ENCODE measurements around the gene EFCAB6. TPM values are rescaled to one million over a fixed set of nuclear protein-coding genes. Genes with fewer than 3 reads are reported as not detected.

Gene EFCAB6
- total and polyA plus RNA-seq, 4 experiments from 2014 or later: 0.15 to 0.91 (median 0.84) TPM; not detected in 1

DNA sequence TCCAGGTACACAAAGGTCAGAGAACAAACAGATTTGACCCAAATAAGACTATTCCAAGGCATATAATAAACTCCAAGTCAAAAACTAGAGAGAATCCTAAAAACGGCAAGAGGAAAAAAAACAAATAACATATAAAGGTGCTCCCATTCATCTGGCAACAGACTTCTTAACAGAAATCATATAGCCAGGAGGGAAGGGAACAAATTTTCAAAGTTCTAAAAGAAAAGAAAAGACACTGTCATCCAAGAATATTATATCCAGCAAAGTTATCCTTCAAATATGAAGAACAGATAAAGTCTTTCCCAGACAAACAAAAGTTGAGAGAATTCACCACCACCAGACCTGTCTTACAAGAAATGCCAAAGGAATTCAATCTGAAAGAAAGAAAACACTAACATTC lies 11.1 kb downstream of the EFCAB6 start:
- H3K9me3 ChIP-seq (ENCODE audit: control insufficient read depth in 1 of 2, low read length in 2 of 2): no peaks in the 10 kb centered on the region
- H3K27ac ChIP-seq (ENCODE audit: low read depth, low read length): no peak overlapping the region
- no peak overlapping the region for H3K4me3 ChIP-seq (ENCODE audit: low read length in 2 of 2)
- H3K4me1 ChIP-seq (ENCODE audit: insufficient read depth, low read length): no peaks in the 10 kb centered on the region
- Mint-ChIP-seq H3K36me3 (peaks cover 6 to 8% of the 10 kb centered on the region in 2 donors), H3K4me1 (no peaks in the 10 kb centered on the region), H3K27ac (no peak overlapping the region), H3K9me3 (peaks cover 0 to 30% (median 23%) of the 10 kb centered on the region in 8 donors), H3K27me3 (peaks cover 15 to 30% of the 10 kb centered on the region in 2 donors), H3K4me3 (no peak overlapping the region)
- H3K36me3 ChIP-seq (ENCODE audit: insufficient read depth, low read length): no peaks in the 10 kb centered on the region
- DNase-seq: no peak
- intact Hi-C loops (cut with micrococcal nuclease): no loop called here
- peaks cover 4% of the 10 kb centered on the region for H3K27me3 ChIP-seq (ENCODE audit: insufficient read depth, low read length)
- ChIA-PET POLR2A (ENCODE audit: partially characterized antibody) (no interaction called here), CTCF (ENCODE audit: partially characterized antibody) (no interaction called here)

DNA sequence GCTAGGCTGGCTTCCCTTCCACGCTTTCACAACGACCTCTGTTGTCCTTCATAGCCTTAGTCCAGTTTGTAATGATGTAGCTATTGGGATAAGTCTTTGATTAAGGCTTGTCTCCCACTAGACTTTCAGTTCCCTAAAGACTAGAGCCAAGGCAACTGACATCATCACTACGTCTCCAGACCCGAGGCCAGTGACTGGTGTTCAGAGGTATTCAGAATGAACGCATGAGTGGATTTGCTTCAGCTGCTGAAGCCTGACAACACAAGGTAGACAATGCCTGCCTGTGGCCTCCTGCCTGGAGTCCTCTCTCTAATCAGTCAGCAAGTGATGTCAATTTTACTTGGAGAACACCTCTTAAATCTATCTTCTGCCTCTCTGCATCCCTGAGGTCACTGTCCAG lies 13.6 kb downstream of the EFCAB6 start:
- H3K4me3 Mint-ChIP-seq: no peak overlapping the region
- CTCF ChIA-PET (ENCODE audit: partially characterized antibody): no interaction called here
- H3K27ac ChIP-seq (ENCODE audit: low read depth, low read length): no peak overlapping the region
- H3K9me3 ChIP-seq (ENCODE audit: control insufficient read depth in 1 of 2, low read length in 2 of 2): no peaks in the 10 kb centered on the region
- no peaks in the 10 kb centered on the region for H3K36me3 ChIP-seq (ENCODE audit: insufficient read depth, low read length)
- H3K27me3 Mint-ChIP-seq: peaks cover 15 to 24% of the 10 kb centered on the region in 2 donors
- peaks cover 4% of the 10 kb centered on the region for H3K27me3 ChIP-seq (ENCODE audit: insufficient read depth, low read length)
- intact Hi-C loops (cut with micrococcal nuclease): no loop called here
- H3K27ac Mint-ChIP-seq: no peak overlapping the region
- no peaks in the 10 kb centered on the region for H3K4me1 Mint-ChIP-seq
- POLR2A ChIA-PET (ENCODE audit: partially characterized antibody): no interaction called here
- H3K9me3 Mint-ChIP-seq: peaks cover 0 to 30% (median 23%) of the 10 kb centered on the region in 8 donors
- peaks cover 6 to 8% of the 10 kb centered on the region in 2 donors for H3K36me3 Mint-ChIP-seq
- DNase-seq: no peak
- H3K4me3 ChIP-seq (ENCODE audit: low read length in 2 of 2): no peak overlapping the region
- no peaks in the 10 kb centered on the region for H3K4me1 ChIP-seq (ENCODE audit: insufficient read depth, low read length)

DNA sequence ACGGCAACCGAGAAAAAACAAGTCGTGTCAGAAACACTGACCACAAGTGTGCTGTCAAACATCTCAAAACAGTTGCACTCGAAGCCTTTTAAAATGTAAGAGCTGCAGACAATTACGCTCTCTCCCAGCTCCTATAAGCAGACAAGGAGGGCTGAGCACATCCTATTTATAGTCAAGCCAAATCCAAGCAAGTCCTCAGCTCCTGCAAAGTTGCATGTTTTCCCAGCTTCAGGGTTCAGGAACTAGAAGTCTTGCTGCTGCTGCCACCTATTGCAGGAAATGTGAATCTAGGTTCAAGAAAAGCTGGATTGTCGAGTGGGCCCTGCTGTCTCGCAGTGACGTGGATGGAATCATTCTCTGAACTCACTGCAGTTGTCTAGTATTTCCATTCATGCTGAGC lies 15.5 kb downstream of the EFCAB6 start:
- POLR2A ChIA-PET (ENCODE audit: partially characterized antibody): no interaction called here
- intact Hi-C loops (cut with micrococcal nuclease): no loop called here
- CTCF ChIA-PET (ENCODE audit: partially characterized antibody): no interaction called here

DNA sequence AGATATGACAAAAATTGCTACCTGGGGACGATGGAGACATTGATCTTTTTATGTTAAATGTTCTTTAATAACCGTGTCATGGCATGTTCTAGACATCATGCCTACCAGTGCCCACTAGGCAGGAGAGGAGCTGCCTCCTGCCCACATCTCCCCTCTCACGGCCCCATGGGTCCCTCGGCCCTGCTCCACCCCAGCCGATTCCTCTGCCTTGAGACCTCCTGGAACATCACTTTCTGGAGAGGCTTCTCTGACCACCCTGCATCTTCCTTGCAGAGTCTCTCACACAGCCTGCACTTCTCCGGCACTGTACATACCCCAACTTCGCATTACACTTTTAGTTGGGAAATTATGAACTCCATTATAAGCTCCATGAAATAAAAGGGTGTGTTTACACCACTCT lies 16.8 kb downstream of the EFCAB6 start:
- Histone ChIP-seq H3K27me3 (ENCODE audit: insufficient read depth, low read length) (peaks cover 4% of the 10 kb centered on the region), H3K4me1 (ENCODE audit: insufficient read depth, low read length) (no peaks in the 10 kb centered on the region), H3K27ac (ENCODE audit: low read depth, low read length) (no peak overlapping the region), H3K36me3 (ENCODE audit: insufficient read depth, low read length) (no peaks in the 10 kb centered on the region), H3K4me3 (ENCODE audit: low read length in 2 of 2) (no peak overlapping the region), H3K9me3 (ENCODE audit: control insufficient read depth in 1 of 2, low read length in 2 of 2) (no peaks in the 10 kb centered on the region)
- POLR2A ChIA-PET (ENCODE audit: partially characterized antibody): no interaction called here
- Mint-ChIP-seq H3K9me3 (peaks cover 0 to 9% (median 8%) of the 10 kb centered on the region in 8 donors), H3K4me1 (no peaks in the 10 kb centered on the region), H3K27ac (no peak overlapping the region), H3K4me3 (no peak overlapping the region), H3K27me3 (peaks cover 3 to 17% of the 10 kb centered on the region in 2 donors), H3K36me3 (peaks cover under 1 to 4% of the 10 kb centered on the region in 2 donors)
- CTCF ChIA-PET (ENCODE audit: partially characterized antibody): no interaction called here
- DNase-seq: no peak
- intact Hi-C loops (cut with micrococcal nuclease): no loop called here

More for the DNA sequence above, 15.5 kb downstream of the EFCAB6 start:
- no peak for DNase-seq
- Mint-ChIP-seq H3K4me1 (no peaks in the 10 kb centered on the region), H3K36me3 (peaks cover 6 to 8% of the 10 kb centered on the region in 2 donors), H3K9me3 (peaks cover 0 to 22% (median 19%) of the 10 kb centered on the region in 8 donors), H3K27ac (no peak overlapping the region), H3K4me3 (no peak overlapping the region), H3K27me3 (peaks cover 7 to 20% of the 10 kb centered on the region in 2 donors)
- Histone ChIP-seq H3K27ac (ENCODE audit: low read depth, low read length) (no peak overlapping the region), H3K9me3 (ENCODE audit: control insufficient read depth in 1 of 2, low read length in 2 of 2) (no peaks in the 10 kb centered on the region), H3K36me3 (ENCODE audit: insufficient read depth, low read length) (no peaks in the 10 kb centered on the region), H3K4me3 (ENCODE audit: low read length in 2 of 2) (no peak overlapping the region), H3K4me1 (ENCODE audit: insufficient read depth, low read length) (no peaks in the 10 kb centered on the region), H3K27me3 (ENCODE audit: insufficient read depth, low read length) (peaks cover 4% of the 10 kb centered on the region)

DNA sequence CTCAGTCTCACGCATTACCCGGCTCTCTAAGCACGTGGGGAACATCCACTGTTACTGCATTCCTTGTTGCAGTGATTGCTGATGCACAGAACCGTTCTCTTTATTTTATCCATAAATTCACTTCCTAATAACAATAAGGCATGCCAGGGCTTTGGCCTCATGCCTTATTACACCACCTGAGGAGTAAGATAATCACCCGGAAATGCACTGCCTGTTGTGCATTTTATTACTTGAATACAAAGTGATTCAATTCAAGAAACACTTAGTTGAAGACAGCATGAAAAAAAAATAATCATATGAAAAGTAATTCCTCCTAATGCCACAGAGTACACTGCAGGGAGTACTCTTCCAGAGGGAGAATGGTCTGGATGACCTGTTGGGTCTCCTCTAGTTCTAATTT lies 19.2 kb downstream of the EFCAB6 start:
- Mint-ChIP-seq H3K27me3 (peaks cover 8 to 19% of the 10 kb centered on the region in 2 donors), H3K36me3 (no peaks in the 10 kb centered on the region), H3K4me3 (no peak overlapping the region), H3K9me3 (no peaks in the 10 kb centered on the region), H3K4me1 (no peaks in the 10 kb centered on the region), H3K27ac (no peak overlapping the region)
- no peaks in the 10 kb centered on the region for H3K36me3 ChIP-seq (ENCODE audit: insufficient read depth, low read length)
- intact Hi-C loops (cut with micrococcal nuclease): no loop called here
- H3K27me3 ChIP-seq (ENCODE audit: insufficient read depth, low read length): no peaks in the 10 kb centered on the region
- H3K9me3 ChIP-seq (ENCODE audit: control insufficient read depth in 1 of 2, low read length in 2 of 2): no peaks in the 10 kb centered on the region
- ChIA-PET POLR2A (ENCODE audit: partially characterized antibody) (no interaction called here), CTCF (ENCODE audit: partially characterized antibody) (no interaction called here)
- no peak overlapping the region for H3K4me3 ChIP-seq (ENCODE audit: low read length in 2 of 2)
- DNase-seq: no peak
- H3K4me1 ChIP-seq (ENCODE audit: insufficient read depth, low read length): no peaks in the 10 kb centered on the region
- H3K27ac ChIP-seq (ENCODE audit: low read depth, low read length): no peak overlapping the region

DNA sequence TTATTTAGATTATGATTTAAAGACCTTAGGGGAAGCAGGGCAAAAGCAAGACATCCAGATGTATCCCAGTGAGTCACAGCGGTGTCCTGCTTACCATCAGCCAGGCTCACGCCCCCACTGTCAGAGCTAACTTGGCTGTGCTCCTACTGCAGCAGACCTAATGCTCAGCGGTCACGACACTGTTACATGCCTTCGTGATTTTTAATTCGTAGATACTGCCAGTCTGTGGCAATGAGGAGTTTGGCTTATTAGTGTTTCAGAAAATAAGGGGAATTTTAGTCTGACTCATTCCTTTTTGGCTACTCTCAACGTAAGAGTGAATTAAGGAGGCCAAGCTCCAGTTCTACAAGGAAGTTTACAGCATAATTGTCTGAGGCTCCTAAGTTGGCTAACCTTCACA lies 22.7 kb downstream of the EFCAB6 start:
- H3K36me3 Mint-ChIP-seq: no peaks in the 10 kb centered on the region
- CTCF ChIA-PET (ENCODE audit: partially characterized antibody): no interaction called here

DNA sequence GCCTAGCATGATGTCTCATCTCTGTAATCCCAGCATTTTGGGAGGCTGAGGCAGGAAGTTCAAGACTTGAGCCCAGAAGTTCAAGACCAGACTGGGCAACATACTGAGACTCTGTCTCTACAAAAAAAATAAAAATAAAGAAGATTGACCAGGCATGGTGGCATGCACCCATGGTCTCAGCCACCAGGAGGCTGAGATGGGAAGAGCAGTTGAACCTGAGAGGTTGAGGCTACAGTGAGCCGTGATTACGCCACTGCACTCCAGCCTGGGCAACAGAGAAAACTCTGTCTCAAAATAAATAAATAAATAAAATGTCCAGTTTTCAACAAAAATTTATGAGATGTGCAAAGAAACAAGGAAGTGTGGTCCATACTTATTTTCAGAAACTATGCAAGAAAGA lies 28.3 kb downstream of the EFCAB6 start:
- H3K4me1 Mint-ChIP-seq: no peaks in the 10 kb centered on the region
- no peaks in the 10 kb centered on the region for H3K4me1 ChIP-seq (ENCODE audit: insufficient read depth, low read length)
- CTCF ChIA-PET (ENCODE audit: partially characterized antibody): no interaction called here
- no peaks in the 10 kb centered on the region for H3K9me3 ChIP-seq (ENCODE audit: control insufficient read depth in 1 of 2, low read length in 2 of 2)
- no peaks in the 10 kb centered on the region for H3K9me3 Mint-ChIP-seq
- H3K27me3 ChIP-seq (ENCODE audit: insufficient read depth, low read length): peaks cover 4% of the 10 kb centered on the region
- no peaks in the 10 kb centered on the region for H3K36me3 ChIP-seq (ENCODE audit: insufficient read depth, low read length)
- POLR2A ChIA-PET (ENCODE audit: partially characterized antibody): no interaction called here
- H3K36me3 Mint-ChIP-seq: no peaks in the 10 kb centered on the region
- H3K4me3 ChIP-seq (ENCODE audit: low read length in 2 of 2): no peak overlapping the region
- H3K27ac Mint-ChIP-seq: no peak overlapping the region
- H3K27ac ChIP-seq (ENCODE audit: low read depth, low read length): no peak overlapping the region
- intact Hi-C loops (cut with micrococcal nuclease): no loop called here
- no peak for DNase-seq
- H3K27me3 Mint-ChIP-seq: peaks cover 11 to 14% of the 10 kb centered on the region in 2 donors
- H3K4me3 Mint-ChIP-seq: no peak overlapping the region

More for the DNA sequence above, 22.7 kb downstream of the EFCAB6 start:
- Histone ChIP-seq H3K36me3 (ENCODE audit: insufficient read depth, low read length) (no peaks in the 10 kb centered on the region), H3K9me3 (ENCODE audit: control insufficient read depth in 1 of 2, low read length in 2 of 2) (no peaks in the 10 kb centered on the region), H3K4me1 (ENCODE audit: insufficient read depth, low read length) (no peaks in the 10 kb centered on the region), H3K27me3 (ENCODE audit: insufficient read depth, low read length) (peaks cover 4% of the 10 kb centered on the region), H3K27ac (ENCODE audit: low read depth, low read length) (no peak overlapping the region), H3K4me3 (ENCODE audit: low read length in 2 of 2) (no peak overlapping the region)
- Mint-ChIP-seq H3K27me3 (peaks cover 13 to 14% of the 10 kb centered on the region in 2 donors), H3K9me3 (no peaks in the 10 kb centered on the region), H3K4me1 (no peaks in the 10 kb centered on the region), H3K27ac (no peak overlapping the region), H3K4me3 (no peak overlapping the region)
- POLR2A ChIA-PET (ENCODE audit: partially characterized antibody): no interaction called here
- no peak for DNase-seq
- intact Hi-C loops (cut with micrococcal nuclease): no loop called here

DNA sequence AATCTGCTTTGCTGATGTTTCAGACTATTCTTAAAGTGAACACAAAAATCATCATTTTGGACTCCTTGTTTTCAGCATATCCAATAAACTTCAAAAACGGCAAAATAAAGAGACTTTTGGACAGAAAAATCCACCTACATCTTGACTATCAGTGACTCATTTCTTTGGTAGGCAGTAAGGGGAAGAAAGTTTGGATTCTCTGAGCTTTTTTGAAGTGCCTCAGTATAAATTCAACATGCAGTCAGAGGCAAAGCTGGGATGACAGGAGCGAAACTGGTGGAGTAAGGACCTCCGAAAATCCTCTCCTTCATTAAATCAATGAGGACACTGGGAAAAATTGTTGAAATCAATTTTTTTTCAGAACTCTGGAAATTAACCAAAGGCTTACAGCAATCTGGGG lies 29.7 kb downstream of the EFCAB6 start:
- intact Hi-C loops (cut with micrococcal nuclease): no loop called here
- Mint-ChIP-seq H3K9me3 (no peaks in the 10 kb centered on the region), H3K4me3 (no peak overlapping the region), H3K4me1 (no peaks in the 10 kb centered on the region), H3K36me3 (no peaks in the 10 kb centered on the region), H3K27ac (no peak overlapping the region), H3K27me3 (peaks cover 6 to 9% of the 10 kb centered on the region in 2 donors)
- Histone ChIP-seq H3K4me1 (ENCODE audit: insufficient read depth, low read length) (no peaks in the 10 kb centered on the region), H3K4me3 (ENCODE audit: low read length in 2 of 2) (no peak overlapping the region), H3K9me3 (ENCODE audit: control insufficient read depth in 1 of 2, low read length in 2 of 2) (no peaks in the 10 kb centered on the region), H3K36me3 (ENCODE audit: insufficient read depth, low read length) (no peaks in the 10 kb centered on the region), H3K27ac (ENCODE audit: low read depth, low read length) (no peak overlapping the region), H3K27me3 (ENCODE audit: insufficient read depth, low read length) (peaks cover 4% of the 10 kb centered on the region)
- ChIA-PET CTCF (ENCODE audit: partially characterized antibody) (no interaction called here), POLR2A (ENCODE audit: partially characterized antibody) (no interaction called here)
- no peak for DNase-seq

Data from CD4-positive, alpha-beta memory T cell (primary cell).